Endothelial cell of umbilical vein (primary cell): ENCODE measurements around the gene SNRPA. TPM values are rescaled to one million over a fixed set of nuclear protein-coding genes. Genes with fewer than 3 reads are reported as not detected.

Experiments
- BruUV-seq: library from RNA; stranded (reverse); fragments of 400-500 nt; replicated peaks from 2 replicates; lab custom pipeline; 2021; lab: Mats Ljungman, UMichigan
- CTCF ChIA-PET: fragments of 300-600, 350-600 bp; sonication (Branson Sonifier 250); formaldehyde crosslinking; loops from one replicate; lab custom pipeline; 2021; ENCODE audit warnings: antibody characterized with exemption, inconsistent platforms; lab: Charles Lee
- POLR2A ChIA-PET: fragments of 300-600, 350-600 bp; sonication (Branson Sonifier 250); formaldehyde crosslinking; loops from one replicate; lab custom pipeline; 2021; ENCODE audit warnings: antibody characterized with exemption, inconsistent platforms; lab: Charles Lee
- DNase-seq: peaks from one replicate; pipeline ENCODE4 v3.0.0-alpha.2; 2011; ENCODE audit warnings: low read depth, low spot score
- FAIRE-seq: peaks from 2 replicates; lab custom pipeline; 2011; peaks lifted over from hg19 to GRCh38; lab: Jason Lieb, UNC
- H2AFZ ChIP-seq: 2 replicates; pipeline ENCODE4 v1.6.0; 2012; ENCODE audit warnings: low read depth, low read length, control low read depth, inconsistent platforms
- H3K27ac ChIP-seq: 2 replicates; pipeline ENCODE4 v1.5.1; 2011; ENCODE audit warnings: low read depth, mild to moderate bottlenecking, control low read depth, low read length, moderate library complexity; ENCODE audit not compliant: insufficient read depth
- H3K27me3 ChIP-seq, 2 experiments: 2 replicates each; pipeline versions ENCODE4 v1.6.0 to v1.6.1; 2011; ENCODE audit warnings: low read length in 2 of 2, mixed read lengths in 1 of 2; ENCODE audit not compliant: control insufficient read depth in 2 of 2, insufficient read depth in 2 of 2
- H3K36me3 ChIP-seq, 2 experiments: 2 replicates in 1 of 2; 3 replicates in 1 of 2; pipeline ENCODE4 v1.5.1; 2011; ENCODE audit warnings: low read length in 2 of 2, mild to moderate bottlenecking in 1 of 2, moderate library complexity in 1 of 2; ENCODE audit not compliant: control insufficient read depth in 2 of 2, insufficient read depth in 2 of 2; ENCODE audit errors: extremely low read depth in 1 of 2
- H3K4me1 ChIP-seq: 3 replicates; pipeline ENCODE4 v1.5.1; 2011; ENCODE audit warnings: mild to moderate bottlenecking, low read length; ENCODE audit not compliant: control insufficient read depth, insufficient read depth; ENCODE audit errors: extremely low read depth
- H3K4me2 ChIP-seq: 2 replicates; pipeline ENCODE4 v1.6.1; 2011; ENCODE audit warnings: low read length, control low read depth, mixed read lengths; ENCODE audit not compliant: insufficient read depth
- H3K4me3 ChIP-seq, 3 experiments: fragments of 200-600 bp in 1 of 3; sonication (generic), shearing (Covaris generic) in 1 of 3; replicated peaks in 1 of 3; 2 replicates each; pipeline ENCODE4 v1.5.1; 2011 to 2016; ENCODE audit warnings: control low read depth in 3 of 3, low read length in 3 of 3, mild to moderate bottlenecking in 2 of 3, inconsistent platforms in 1 of 3, low read depth in 1 of 3, moderate library complexity in 1 of 3; ENCODE audit not compliant: insufficient read depth in 1 of 3
- H3K79me2 ChIP-seq: 2 replicates; pipeline ENCODE4 v1.6.0; 2012; ENCODE audit warnings: low read length, inconsistent platforms; ENCODE audit not compliant: control insufficient read depth, insufficient read depth
- H3K9ac ChIP-seq: replicated peaks from 2 replicates; pipeline ENCODE3; 2011; ENCODE audit warnings: low read length, control low read depth; ENCODE audit not compliant: insufficient read depth; ENCODE audit errors: extremely low read depth
- H3K9me1 ChIP-seq: replicated peaks from 3 replicates; pipeline ENCODE4 v1.6.0; 2011; ENCODE audit warnings: mild to moderate bottlenecking, low read length; ENCODE audit not compliant: control insufficient read depth, insufficient read depth; ENCODE audit errors: extremely low read depth
- H3K9me3 ChIP-seq: replicated peaks from 2 replicates; pipeline ENCODE4 v1.5.1; 2012; ENCODE audit warnings: low read length, inconsistent platforms; ENCODE audit not compliant: control insufficient read depth, insufficient read depth
- H4K20me1 ChIP-seq: replicated peaks from 2 replicates; pipeline ENCODE3; 2011; ENCODE audit warnings: mild to moderate bottlenecking, low read length; ENCODE audit not compliant: control insufficient read depth, insufficient read depth; ENCODE audit errors: extremely low read depth
- CTCF ChIP-seq, 2 donors: IDR thresholded peaks; 1 replicate in 1 of 2; 2 replicates in 1 of 2; pipeline ENCODE4 v1.5.1; 2011; ENCODE audit warnings: low read length in 2 of 2, mild to moderate bottlenecking in 2 of 2, moderate library complexity in 2 of 2, control low read depth in 1 of 2, inconsistent platforms in 1 of 2, low read depth in 1 of 2; ENCODE audit not compliant: insufficient read depth in 1 of 2; ENCODE audit errors: extremely low read depth in 1 of 2
- EZH2 ChIP-seq: IDR thresholded peaks from 2 replicates; pipeline ENCODE4 v1.6.1; 2012; ENCODE audit warnings: borderline replicate concordance, low read depth, mild to moderate bottlenecking, moderate library complexity, low read length, inconsistent platforms; ENCODE audit not compliant: severe bottlenecking
- FOS ChIP-seq: IDR thresholded peaks from 2 replicates; pipeline ENCODE4 v1.6.1; 2011; ENCODE audit warnings: mild to moderate bottlenecking, low read length, moderate library complexity, borderline replicate concordance; ENCODE audit not compliant: insufficient read depth
- GATA2 ChIP-seq: IDR thresholded peaks from 2 replicates; pipeline ENCODE4 v1.7.0; 2011; ENCODE audit warnings: low read depth, mild to moderate bottlenecking, moderate library complexity, mixed read lengths, low read length; ENCODE audit not compliant: insufficient read length, insufficient read depth
- JUN ChIP-seq: IDR thresholded peaks from 2 replicates; pipeline ENCODE4 v1.6.1; 2011; ENCODE audit warnings: borderline replicate concordance, low read depth; ENCODE audit not compliant: insufficient read length, insufficient read depth
- MAX ChIP-seq: IDR thresholded peaks from 2 replicates; pipeline ENCODE4 v1.6.1; 2011; ENCODE audit not compliant: insufficient read depth, insufficient read length
- MYC ChIP-seq: IDR thresholded peaks from one replicate; pipeline ENCODE4 v1.6.1; 2011; ENCODE audit warnings: mild to moderate bottlenecking, low read depth, low read length
- POLR2A ChIP-seq: IDR thresholded peaks from 2 replicates; pipeline ENCODE4 v1.6.1; 2012; ENCODE audit warnings: low read depth, mild to moderate bottlenecking, control low read depth, low read length
- POLR2AphosphoS5 ChIP-seq: IDR thresholded peaks from 2 replicates; pipeline ENCODE4 v1.6.1; 2012; ENCODE audit warnings: low read depth, mild to moderate bottlenecking, control low read depth, low read length, moderate library complexity; ENCODE audit not compliant: insufficient read depth
- dilution Hi-C: fragments of 300-500 bp; cut with MboI; formaldehyde crosslinking; loops from one replicate; pipeline ENCODE4 v1.15.0; 2019; ENCODE audit warnings: low sequenced_read_pairs; ENCODE audit not compliant: extremely low pct_ligation_motif_present
- intact Hi-C: fragments of 100-400 bp; cut with micrococcal nuclease; formaldehyde crosslinking; loops from one replicate; pipeline ENCODE4 v1.10.0; 2022
- polyA plus RNA-seq, 4 experiments: library from polyadenylated mRNA; depleted of rRNA in 3 of 4; stranded (reverse) in 3 of 4; unstranded in 1 of 4; fragments of >200 nt; gene quantifications; 2 replicates each; pipeline versions ENCODE4 v1.2.1 to v1.2.3, GENCODE V29; 2011 to 2012; ENCODE audit warnings: missing spikeins in 1 of 4
- total RNA-seq: library from RNA; stranded (reverse); gene quantifications from 2 replicates; pipeline ENCODE4 v1.2.3, GENCODE V29; 2021

SNRPA gene
- total and polyA plus RNA-seq, 2 donors (not counting 3 experiments of a cell fraction or from before 2014, with no cell fraction given), result 84.6 to 131 TPM

DNA sequence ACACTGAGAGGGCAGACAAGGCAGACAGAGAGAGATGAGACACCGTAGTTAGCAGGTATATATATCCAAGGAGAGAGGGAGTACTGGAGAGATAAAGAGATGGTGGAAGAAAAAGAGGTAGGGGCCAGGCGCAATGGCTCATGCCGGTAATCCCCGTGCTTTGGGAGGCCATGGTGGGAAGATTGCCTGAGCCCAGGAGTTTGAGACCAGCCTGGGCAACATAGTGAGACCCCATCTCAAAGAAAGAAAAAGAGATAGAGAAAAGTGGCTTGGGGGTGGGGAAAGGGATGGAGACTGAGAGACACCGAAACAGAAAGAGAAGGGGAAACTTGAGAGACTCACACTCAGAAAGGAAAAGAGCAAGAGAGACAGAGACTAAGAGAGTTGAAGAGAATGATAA lies 29.6 kb downstream of the SNRPA start:
- DNase-seq (no peak), FAIRE-seq (no peak)
- dilution Hi-C loops, result no loop called here
- H4K20me1 ChIP-seq, result no peaks in the 10 kb centered on the region
- H3K27ac ChIP-seq, result no peak overlapping the region
- ChIA-PET POLR2A (no interaction called here), CTCF (interaction anchor here (0.7 kb wide), 1 partner anchor 26 kb away, joined by 3 read pairs; no protein-coding TSS in a partner anchor)
- no peaks in the 10 kb centered on the region for H3K9me1 ChIP-seq
- H2AFZ ChIP-seq, result no peak overlapping the region
- no TSS peak for BruUV-seq
- H3K9me3 ChIP-seq, result no peaks in the 10 kb centered on the region
- TF ChIP-seq POLR2A, result no peak
- TF ChIP-seq JUN, result no peak
- no peak for TF ChIP-seq EZH2
- no peak for TF ChIP-seq FOS
- TF ChIP-seq POLR2AphosphoS5, result no peak
- no peak for TF ChIP-seq CTCF (IDR thresholded peaks at IDR 0.05; ENCODE audit: extremely low read depth in 1 of 2, insufficient read depth in 1 of 2, low read depth in 1 of 2, low read length in 2 of 2)
- TF ChIP-seq MAX, result no peak
- TF ChIP-seq MYC, result no peak
- no peak for TF ChIP-seq GATA2
- H3K4me3 ChIP-seq, result no peak overlapping the region
- no peaks in the 10 kb centered on the region for H3K27me3 ChIP-seq
- intact Hi-C loops, result no loop called here
- no peaks in the 10 kb centered on the region for H3K36me3 ChIP-seq
- H3K9ac ChIP-seq, result no peak overlapping the region
- no peak overlapping the region for H3K4me2 ChIP-seq
- H3K4me1 ChIP-seq, result peaks cover 17% of the 10 kb centered on the region
- no peaks in the 10 kb centered on the region for H3K79me2 ChIP-seq
